ENCODE results near the gene UBE2F. TPM values are rescaled to one million over a fixed set of nuclear protein-coding genes. Genes with fewer than 3 reads are reported as not detected.
A peak's percentile ranks its signal among the peaks of the same experiment; 100 is the strongest.
"Not testable (repeated sequence)": the region's sequence is repeated elsewhere in the genome, so short reads cannot be mapped to it uniquely, and the experiment has no call there.

Gene UBE2F
- total and polyA plus RNA-seq, 2 donors (not counting 1 experiment from before 2014, with no cell fraction given) = 53.7 to 113 TPM

DNA sequence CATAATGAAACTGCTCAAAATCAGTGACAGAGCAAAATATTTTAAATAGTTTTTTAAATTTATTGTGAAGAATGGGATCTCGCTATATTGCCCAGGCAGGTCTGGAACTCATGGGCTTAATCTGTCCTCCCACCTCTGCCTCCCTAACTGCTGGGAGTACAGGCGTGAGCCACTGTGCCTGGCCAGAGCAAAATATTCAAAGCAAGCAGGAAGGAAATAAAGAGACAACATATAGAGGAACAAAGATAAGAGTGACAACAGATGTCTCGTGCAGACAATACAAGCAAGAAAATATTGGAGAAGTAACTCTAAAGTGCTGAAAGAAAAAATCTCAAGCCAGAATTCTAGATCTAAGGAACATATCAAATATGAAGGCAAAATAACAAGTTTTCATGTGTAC lies 89.0 kb downstream of the UBE2F start:
- Histone ChIP-seq H3K27ac (ENCODE audit: insufficient read depth, low read length) (no peak overlapping the region), H3K79me2 (ENCODE audit: control insufficient read depth, insufficient read depth, low read length) (no peaks in the 10 kb centered on the region), H3K36me3 (ENCODE audit: control insufficient read depth, insufficient read depth, low read length) (no peaks in the 10 kb centered on the region), H3K4me1 (ENCODE audit: control insufficient read depth, extremely low read depth, insufficient read depth, low read length) (no peaks in the 10 kb centered on the region), H3K4me3 (replicated peaks in 1 of 4; ENCODE audit: control extremely low read depth in 1 of 4, insufficient read depth in 1 of 4, low read depth in 3 of 4, low read length in 4 of 4) (no peak overlapping the region), H3K9me3 (ENCODE audit: control insufficient read depth, insufficient read depth, low read depth, low read length) (no peaks in the 10 kb centered on the region), H3K9ac (ENCODE audit: insufficient read depth, low read length) (no peak overlapping the region), H3K27me3 (ENCODE audit: control insufficient read depth, insufficient read depth, low read length) (no peaks in the 10 kb centered on the region), H2AFZ (ENCODE audit: low read length) (no peak overlapping the region), H4K20me1 (ENCODE audit: control insufficient read depth, extremely low read depth, insufficient read depth, low read length) (no peaks in the 10 kb centered on the region), H3K4me2 (ENCODE audit: extremely low read depth, insufficient read depth, low read length) (no peak overlapping the region)
- DNase-seq (ENCODE audit: low read depth in 2 of 2) = no peak
- no peak for TF ChIP-seq EZH2 (IDR thresholded peaks at IDR 0.05; ENCODE audit: low read length, missing control alignments)
- TF ChIP-seq, protein P1, sequence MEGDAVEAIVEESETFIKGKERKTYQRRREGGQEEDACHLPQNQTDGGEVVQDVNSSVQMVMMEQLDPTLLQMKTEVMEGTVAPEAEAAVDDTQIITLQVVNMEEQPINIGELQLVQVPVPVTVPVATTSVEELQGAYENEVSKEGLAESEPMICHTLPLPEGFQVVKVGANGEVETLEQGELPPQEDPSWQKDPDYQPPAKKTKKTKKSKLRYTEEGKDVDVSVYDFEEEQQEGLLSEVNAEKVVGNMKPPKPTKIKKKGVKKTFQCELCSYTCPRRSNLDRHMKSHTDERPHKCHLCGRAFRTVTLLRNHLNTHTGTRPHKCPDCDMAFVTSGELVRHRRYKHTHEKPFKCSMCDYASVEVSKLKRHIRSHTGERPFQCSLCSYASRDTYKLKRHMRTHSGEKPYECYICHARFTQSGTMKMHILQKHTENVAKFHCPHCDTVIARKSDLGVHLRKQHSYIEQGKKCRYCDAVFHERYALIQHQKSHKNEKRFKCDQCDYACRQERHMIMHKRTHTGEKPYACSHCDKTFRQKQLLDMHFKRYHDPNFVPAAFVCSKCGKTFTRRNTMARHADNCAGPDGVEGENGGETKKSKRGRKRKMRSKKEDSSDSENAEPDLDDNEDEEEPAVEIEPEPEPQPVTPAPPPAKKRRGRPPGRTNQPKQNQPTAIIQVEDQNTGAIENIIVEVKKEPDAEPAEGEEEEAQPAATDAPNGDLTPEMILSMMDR (conservative IDR thresholded peaks at IDR 0.05 in 1 of 2, IDR thresholded peaks at IDR 0.05 in 1 of 2; ENCODE audit: low read depth in 1 of 2, low read length in 2 of 2) = no peak

GRCh38 chr2:238057696-238058575 lies 91.1 kb downstream of the UBE2F start:
- not testable (repeated sequence) for H3K79me2 ChIP-seq (ENCODE audit: control insufficient read depth, insufficient read depth, low read length); H2AFZ ChIP-seq (ENCODE audit: low read length); H3K4me3 ChIP-seq (replicated peaks in 1 of 4; ENCODE audit: control extremely low read depth in 1 of 4, insufficient read depth in 1 of 4, low read depth in 3 of 4, low read length in 4 of 4); H3K9ac ChIP-seq (ENCODE audit: insufficient read depth, low read length); H3K4me1 ChIP-seq (ENCODE audit: control insufficient read depth, extremely low read depth, insufficient read depth, low read length); H3K4me2 ChIP-seq (ENCODE audit: extremely low read depth, insufficient read depth, low read length); H4K20me1 ChIP-seq (ENCODE audit: control insufficient read depth, extremely low read depth, insufficient read depth, low read length); H3K9me3 ChIP-seq (ENCODE audit: control insufficient read depth, insufficient read depth, low read depth, low read length); H3K27me3 ChIP-seq (ENCODE audit: control insufficient read depth, insufficient read depth, low read length); DNase-seq (ENCODE audit: low read depth in 2 of 2); H3K36me3 ChIP-seq (ENCODE audit: control insufficient read depth, insufficient read depth, low read length); H3K27ac ChIP-seq (ENCODE audit: insufficient read depth, low read length)

- no peak overlapping the region for H3K27ac ChIP-seq (ENCODE audit: insufficient read depth, low read length)
- no peaks in the 10 kb centered on the region for H3K9me3 ChIP-seq (ENCODE audit: control insufficient read depth, insufficient read depth, low read depth, low read length)
- H2AFZ ChIP-seq (ENCODE audit: low read length) = no peak overlapping the region
- H4K20me1 ChIP-seq (ENCODE audit: control insufficient read depth, extremely low read depth, insufficient read depth, low read length) = no peaks in the 10 kb centered on the region
- H3K4me1 ChIP-seq (ENCODE audit: control insufficient read depth, extremely low read depth, insufficient read depth, low read length) = no peaks in the 10 kb centered on the region
- H3K4me3 ChIP-seq (replicated peaks in 1 of 4; ENCODE audit: control extremely low read depth in 1 of 4, insufficient read depth in 1 of 4, low read depth in 3 of 4, low read length in 4 of 4) = peak overlapping the region in 2 of 4 experiments; percentile 88 to 96
- no peaks in the 10 kb centered on the region for H3K36me3 ChIP-seq (ENCODE audit: control insufficient read depth, insufficient read depth, low read length)
- TF ChIP-seq, protein P1 (conservative IDR thresholded peaks at IDR 0.05 in 1 of 2, IDR thresholded peaks at IDR 0.05 in 1 of 2; ENCODE audit: low read depth in 1 of 2, low read length in 2 of 2) = no peak
- no peak for TF ChIP-seq EZH2 (IDR thresholded peaks at IDR 0.05; ENCODE audit: low read length, missing control alignments)
- DNase-seq (ENCODE audit: low read depth in 2 of 2) = no peak
- H3K9ac ChIP-seq (ENCODE audit: insufficient read depth, low read length) = no peak overlapping the region
- no peaks in the 10 kb centered on the region for H3K79me2 ChIP-seq (ENCODE audit: control insufficient read depth, insufficient read depth, low read length)
- H3K27me3 ChIP-seq (ENCODE audit: control insufficient read depth, insufficient read depth, low read length) = no peaks in the 10 kb centered on the region
- H3K4me2 ChIP-seq (ENCODE audit: extremely low read depth, insufficient read depth, low read length) = peak overlapping the region; percentile 95
These were observed 92.7 kb downstream of the UBE2F start for GRCh38 chr2:238059505-238059904.

Measured in fibroblast of lung (primary cell).